Measurements from ENCODE around the gene G3BP1.
"Not testable (repeated sequence)": the region's sequence is repeated elsewhere in the genome, so short reads cannot be mapped to it uniquely, and the experiment has no call there.

G3BP1 gene

DNA sequence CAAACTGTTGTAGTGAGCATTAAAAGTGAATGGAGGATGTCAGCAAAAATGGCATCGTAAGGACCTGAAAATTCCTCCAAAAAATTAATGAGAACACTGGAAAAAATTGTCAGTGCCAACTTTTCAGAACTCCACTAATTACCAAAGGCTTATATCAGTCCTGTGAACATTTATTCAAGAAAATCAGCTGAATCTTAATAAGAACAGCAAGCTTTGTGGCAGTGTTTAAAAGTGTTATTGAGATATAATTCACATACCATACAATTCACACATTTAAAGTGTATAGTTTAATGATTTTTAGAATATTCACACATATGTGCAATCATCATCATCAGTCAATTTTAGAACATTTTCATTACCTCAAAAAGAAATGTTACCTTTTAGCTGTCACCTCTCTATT is 57.6 kb downstream of the G3BP1 start:
- Histone ChIP-seq H4K20me1 (ENCODE audit: insufficient read depth, low read length) (no peaks in the 10 kb centered on the region), H3K36me3 (ENCODE audit: insufficient read depth, low read length) (peaks cover 11% of the 10 kb centered on the region; the same call in 1 of the 2 replicates), H3K27me3 (ENCODE audit: insufficient read depth, low read length) (no peaks in the 10 kb centered on the region), H3F3A (ENCODE audit: insufficient read depth, low read length) (no peaks in the 10 kb centered on the region), H3K4me1 (ENCODE audit: insufficient read depth, low read length, severe bottlenecking) (no peaks in the 10 kb centered on the region), H2AFZ (ENCODE audit: low read length) (no peak overlapping the region), H3K9me3 (ENCODE audit: low read length) (no peaks in the 10 kb centered on the region), H3K79me2 (ENCODE audit: insufficient read depth, low read length) (no peaks in the 10 kb centered on the region), H3K27ac (ENCODE audit: low read depth, low read length, poor library complexity, severe bottlenecking) (no peak overlapping the region), H3K4me2 (ENCODE audit: low read length) (no peak overlapping the region), H3K9me2 (ENCODE audit: low read depth, low read length) (no peaks in the 10 kb centered on the region), H3K9ac (ENCODE audit: low read length) (no peak overlapping the region), H3K4me3 (ENCODE audit: low read depth, low read length, poor library complexity, severe bottlenecking) (no peak overlapping the region)
- TF ChIP-seq EZH2 (IDR thresholded peaks at IDR 0.05; ENCODE audit: borderline replicate concordance, low read length), result no peak
- TF ChIP-seq, protein P1, sequence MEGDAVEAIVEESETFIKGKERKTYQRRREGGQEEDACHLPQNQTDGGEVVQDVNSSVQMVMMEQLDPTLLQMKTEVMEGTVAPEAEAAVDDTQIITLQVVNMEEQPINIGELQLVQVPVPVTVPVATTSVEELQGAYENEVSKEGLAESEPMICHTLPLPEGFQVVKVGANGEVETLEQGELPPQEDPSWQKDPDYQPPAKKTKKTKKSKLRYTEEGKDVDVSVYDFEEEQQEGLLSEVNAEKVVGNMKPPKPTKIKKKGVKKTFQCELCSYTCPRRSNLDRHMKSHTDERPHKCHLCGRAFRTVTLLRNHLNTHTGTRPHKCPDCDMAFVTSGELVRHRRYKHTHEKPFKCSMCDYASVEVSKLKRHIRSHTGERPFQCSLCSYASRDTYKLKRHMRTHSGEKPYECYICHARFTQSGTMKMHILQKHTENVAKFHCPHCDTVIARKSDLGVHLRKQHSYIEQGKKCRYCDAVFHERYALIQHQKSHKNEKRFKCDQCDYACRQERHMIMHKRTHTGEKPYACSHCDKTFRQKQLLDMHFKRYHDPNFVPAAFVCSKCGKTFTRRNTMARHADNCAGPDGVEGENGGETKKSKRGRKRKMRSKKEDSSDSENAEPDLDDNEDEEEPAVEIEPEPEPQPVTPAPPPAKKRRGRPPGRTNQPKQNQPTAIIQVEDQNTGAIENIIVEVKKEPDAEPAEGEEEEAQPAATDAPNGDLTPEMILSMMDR (IDR thresholded peaks at IDR 0.05; ENCODE audit: low read length), result no peak

DNA sequence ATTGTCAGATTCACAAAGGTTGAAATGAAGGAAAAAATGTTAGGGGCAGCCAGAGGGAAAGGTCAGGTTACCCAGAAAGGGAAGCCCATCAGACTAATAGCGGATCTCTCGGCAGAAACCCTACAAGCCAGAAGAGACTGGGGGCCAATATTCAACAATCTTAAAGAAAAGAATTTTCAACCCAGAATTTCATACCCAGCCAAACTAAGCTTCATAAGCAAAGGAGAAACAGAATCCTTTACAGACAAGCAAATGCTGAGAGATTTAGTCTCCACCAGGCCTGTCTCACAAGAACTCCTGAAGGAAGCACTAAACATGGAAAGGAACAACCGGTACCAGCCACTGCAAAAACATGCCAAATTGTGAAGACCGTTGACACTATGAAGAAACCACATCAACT is 61.1 kb downstream of the G3BP1 start:
- not testable (repeated sequence) for H3K27me3 ChIP-seq (ENCODE audit: insufficient read depth, low read length); H3K9me2 ChIP-seq (ENCODE audit: low read depth, low read length); H3K36me3 ChIP-seq (ENCODE audit: insufficient read depth, low read length); H3F3A ChIP-seq (ENCODE audit: insufficient read depth, low read length); H3K4me3 ChIP-seq (ENCODE audit: low read depth, low read length, poor library complexity, severe bottlenecking); H3K79me2 ChIP-seq (ENCODE audit: insufficient read depth, low read length); H3K4me2 ChIP-seq (ENCODE audit: low read length); H3K9me3 ChIP-seq (ENCODE audit: low read length); H3K9ac ChIP-seq (ENCODE audit: low read length); H3K27ac ChIP-seq (ENCODE audit: low read depth, low read length, poor library complexity, severe bottlenecking); H4K20me1 ChIP-seq (ENCODE audit: insufficient read depth, low read length); H2AFZ ChIP-seq (ENCODE audit: low read length); H3K4me1 ChIP-seq (ENCODE audit: insufficient read depth, low read length, severe bottlenecking)

DNA sequence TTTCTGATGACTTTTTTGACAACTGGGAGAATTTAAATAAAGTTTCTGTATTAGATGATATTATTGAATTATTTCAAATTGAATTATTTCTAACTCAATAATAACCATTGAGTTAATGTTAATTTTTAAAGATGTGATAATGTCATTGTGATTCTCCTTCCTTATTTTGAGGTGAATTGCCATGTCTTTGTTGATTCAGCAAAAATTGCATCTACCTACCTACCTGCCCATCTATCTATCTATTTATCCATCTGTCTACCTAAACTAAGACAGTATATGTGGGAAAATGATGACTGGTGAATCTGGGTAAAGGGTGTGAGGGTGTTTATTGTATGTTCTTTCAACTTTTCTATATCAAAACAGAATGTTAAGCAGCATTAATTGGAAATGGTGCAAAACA is 75.0 kb downstream of the G3BP1 start:
- H3K27ac ChIP-seq (ENCODE audit: low read depth, low read length, poor library complexity, severe bottlenecking), result no peak overlapping the region
- H3F3A ChIP-seq (ENCODE audit: insufficient read depth, low read length), result no peaks in the 10 kb centered on the region
- H3K9me2 ChIP-seq (ENCODE audit: low read depth, low read length), result no peaks in the 10 kb centered on the region
- H4K20me1 ChIP-seq (ENCODE audit: insufficient read depth, low read length), result no peaks in the 10 kb centered on the region
- TF ChIP-seq EZH2 (IDR thresholded peaks at IDR 0.05; ENCODE audit: borderline replicate concordance, low read length), result no peak
- TF ChIP-seq, protein P1 (IDR thresholded peaks at IDR 0.05; ENCODE audit: low read length), result no peak
- 0 out of 2 replicates have a peak, but pooled peaks cover 3% of the 10 kb centered on the region for H3K9me3 ChIP-seq (ENCODE audit: low read length)
- no peak overlapping the region for H3K4me2 ChIP-seq (ENCODE audit: low read length)
- no peaks in the 10 kb centered on the region for H3K36me3 ChIP-seq (ENCODE audit: insufficient read depth, low read length)
- H3K9ac ChIP-seq (ENCODE audit: low read length), result no peak overlapping the region
- H2AFZ ChIP-seq (ENCODE audit: low read length), result no peak overlapping the region
- no peak overlapping the region for H3K4me3 ChIP-seq (ENCODE audit: low read depth, low read length, poor library complexity, severe bottlenecking)
- H3K79me2 ChIP-seq (ENCODE audit: insufficient read depth, low read length), result no peaks in the 10 kb centered on the region
- H3K27me3 ChIP-seq (ENCODE audit: insufficient read depth, low read length), result no peaks in the 10 kb centered on the region
- H3K4me1 ChIP-seq (ENCODE audit: insufficient read depth, low read length, severe bottlenecking), result no peaks in the 10 kb centered on the region

DNA sequence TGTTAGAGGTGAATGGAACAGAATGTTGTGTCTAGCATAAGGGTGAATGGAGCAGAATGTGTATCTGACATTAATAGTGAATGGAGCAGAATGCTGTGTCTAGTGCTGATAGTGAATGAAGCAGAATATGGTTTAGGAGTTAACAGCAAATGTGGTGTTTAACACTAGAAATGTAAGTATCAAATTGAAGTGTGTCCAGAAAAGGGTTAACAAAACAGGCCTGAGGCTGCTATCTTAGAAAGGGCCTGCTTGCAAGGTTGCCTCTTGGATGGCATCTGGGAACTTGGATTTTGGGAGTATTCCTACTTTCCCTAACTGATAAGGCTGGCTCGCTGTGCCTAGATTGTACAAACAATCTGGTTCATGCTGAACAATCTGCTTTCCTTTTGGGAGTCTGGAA is 76.1 kb downstream of the G3BP1 start:
- Histone ChIP-seq H3K27ac (ENCODE audit: low read depth, low read length, poor library complexity, severe bottlenecking) (no peak overlapping the region), H3K9me2 (ENCODE audit: low read depth, low read length) (no peaks in the 10 kb centered on the region), H3K9me3 (ENCODE audit: low read length) (0 out of 2 replicates have a peak, but pooled peaks cover 3% of the 10 kb centered on the region), H2AFZ (ENCODE audit: low read length) (no peak overlapping the region), H3K9ac (ENCODE audit: low read length) (no peak overlapping the region), H3K4me3 (ENCODE audit: low read depth, low read length, poor library complexity, severe bottlenecking) (no peak overlapping the region), H3K4me2 (ENCODE audit: low read length) (no peak overlapping the region), H4K20me1 (ENCODE audit: insufficient read depth, low read length) (no peaks in the 10 kb centered on the region), H3F3A (ENCODE audit: insufficient read depth, low read length) (no peaks in the 10 kb centered on the region), H3K36me3 (ENCODE audit: insufficient read depth, low read length) (no peaks in the 10 kb centered on the region), H3K79me2 (ENCODE audit: insufficient read depth, low read length) (no peaks in the 10 kb centered on the region), H3K27me3 (ENCODE audit: insufficient read depth, low read length) (no peaks in the 10 kb centered on the region), H3K4me1 (ENCODE audit: insufficient read depth, low read length, severe bottlenecking) (no peaks in the 10 kb centered on the region)
- TF ChIP-seq, protein P1 (IDR thresholded peaks at IDR 0.05; ENCODE audit: low read length), result no peak
- TF ChIP-seq EZH2 (IDR thresholded peaks at IDR 0.05; ENCODE audit: borderline replicate concordance, low read length), result no peak

Measured in OCI-LY1 (cell line).